NT2/D1 (cell line): ENCODE results near the gene SMPD3.
A peak's percentile ranks its signal among the peaks of the same experiment; 100 is the strongest.

Source experiments
- DNase-seq: peaks from one replicate; pipeline ENCODE4 v3.0.0-alpha.2; 2011; ENCODE audit warnings: low read depth, low spot score
- H3K27me3 ChIP-seq: 2 replicates; pipeline ENCODE4 v1.6.0; 2011; ENCODE audit warnings: mild to moderate bottlenecking; ENCODE audit not compliant: insufficient read length, insufficient read depth
- H3K36me3 ChIP-seq: 2 replicates; pipeline ENCODE4 v1.6.1; 2011; ENCODE audit warnings: mild to moderate bottlenecking, low read length, mixed read lengths; ENCODE audit not compliant: insufficient read depth, insufficient read length
- H3K4me1 ChIP-seq: 2 replicates; pipeline ENCODE4 v1.5.1; 2011; ENCODE audit not compliant: insufficient read depth, insufficient read length
- H3K4me3 ChIP-seq: 2 replicates; pipeline ENCODE4 v1.5.1; 2011; ENCODE audit warnings: low read depth; ENCODE audit not compliant: insufficient read length
- H3K9ac ChIP-seq: 2 replicates; pipeline ENCODE4 v1.6.0; 2011; ENCODE audit warnings: low read depth; ENCODE audit not compliant: insufficient read length
- H3K9me3 ChIP-seq: 2 replicates; pipeline ENCODE4 v1.5.1; 2011; ENCODE audit warnings: mild to moderate bottlenecking, low read length; ENCODE audit not compliant: insufficient read depth
- SUZ12 ChIP-seq: IDR thresholded peaks from 2 replicates; pipeline ENCODE4 v1.6.1; 2011; ENCODE audit not compliant: insufficient read length, insufficient read depth; ENCODE audit errors: extremely low read depth
- YY1 ChIP-seq: IDR thresholded peaks from 2 replicates; pipeline ENCODE4 v1.6.1; 2011; ENCODE audit not compliant: insufficient read length, insufficient read depth
- ZNF274 ChIP-seq: IDR thresholded peaks from 2 replicates; pipeline ENCODE4 v1.6.1; 2011; ENCODE audit warnings: mild to moderate bottlenecking, low read depth, low read length

SMPD3 gene

DNA sequence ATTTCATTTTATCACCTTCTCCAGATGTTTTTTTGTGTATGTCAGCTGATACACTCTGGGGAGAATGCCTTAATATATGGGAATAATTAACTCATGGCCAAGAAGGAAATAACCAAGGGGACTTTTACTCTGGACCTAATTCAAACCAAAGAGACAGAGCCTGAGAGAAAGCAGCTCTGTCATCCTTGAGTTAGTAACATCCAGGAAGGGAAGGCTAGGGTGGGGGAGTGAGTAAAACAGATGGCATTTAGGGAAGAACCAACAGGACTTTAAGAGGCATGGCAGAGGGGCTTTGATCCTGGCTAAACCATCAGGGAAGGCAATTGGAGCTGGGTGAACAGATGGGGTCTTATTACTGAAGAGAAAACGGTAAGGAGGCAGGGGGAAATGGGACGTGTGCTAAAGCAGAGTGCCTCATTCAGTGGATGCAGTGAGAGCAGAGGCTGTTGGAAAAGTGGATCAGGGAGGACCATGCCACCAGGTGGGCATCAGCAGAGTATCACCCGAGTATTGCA is 2.5 kb upstream of the SMPD3 start:
- Histone ChIP-seq H3K9ac (no peak overlapping the region), H3K27me3 (peaks cover 25% of the 10 kb centered on the region), H3K4me1 (peaks cover 15% of the 10 kb centered on the region), H3K36me3 (no peaks in the 10 kb centered on the region), H3K9me3 (no peaks in the 10 kb centered on the region), H3K4me3 (no peak overlapping the region)
- DNase-seq: no peak
- TF ChIP-seq SUZ12: no peak
- TF ChIP-seq YY1: no peak
- TF ChIP-seq ZNF274: no peak

DNA sequence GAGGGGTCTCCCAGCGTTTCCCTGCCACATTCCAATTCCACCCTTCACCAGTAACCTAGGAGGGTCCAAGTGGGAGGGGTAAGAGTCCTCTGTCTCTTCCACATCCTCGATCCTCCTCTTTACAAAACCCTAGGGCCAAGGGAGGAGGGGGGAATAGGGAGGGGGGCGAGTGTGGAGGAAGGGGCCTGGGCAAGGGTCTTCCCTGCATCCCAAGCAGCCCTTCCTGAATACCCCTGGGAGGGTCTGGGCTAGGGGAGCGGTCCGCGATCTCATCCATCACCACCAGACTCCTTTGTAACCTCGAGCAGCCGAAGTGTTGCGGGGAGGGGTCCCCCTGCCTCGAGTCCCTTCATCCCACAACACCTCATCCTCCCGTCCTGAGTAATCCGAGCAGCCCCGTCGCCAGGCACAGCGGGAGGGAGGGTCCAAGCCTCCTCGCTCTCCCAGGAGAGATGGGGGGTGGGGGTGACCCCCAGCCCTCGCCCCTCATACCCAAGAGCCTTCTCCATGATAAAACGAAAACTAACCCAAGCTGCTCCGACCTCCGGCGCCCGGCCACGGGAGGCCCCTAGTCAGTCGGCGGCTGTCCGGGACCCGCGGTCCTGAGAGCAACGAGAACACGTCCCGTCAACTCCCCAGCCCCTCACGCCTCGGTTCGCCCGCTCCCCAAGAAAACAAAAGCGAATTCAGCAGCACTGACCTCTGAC is 502 bp downstream of the SMPD3 start:
- no peak for DNase-seq
- peaks cover 35% of the 10 kb centered on the region for H3K27me3 ChIP-seq
- H3K9me3 ChIP-seq: no peaks in the 10 kb centered on the region
- H3K4me1 ChIP-seq: peaks cover 15% of the 10 kb centered on the region
- no peaks in the 10 kb centered on the region for H3K36me3 ChIP-seq
- TF ChIP-seq ZNF274 (no peak), YY1 (no peak), SUZ12 (peak; percentile 83)
- peak overlapping the region; percentile 27 for H3K4me3 ChIP-seq
- H3K9ac ChIP-seq: peak overlapping the region; percentile 25

DNA sequence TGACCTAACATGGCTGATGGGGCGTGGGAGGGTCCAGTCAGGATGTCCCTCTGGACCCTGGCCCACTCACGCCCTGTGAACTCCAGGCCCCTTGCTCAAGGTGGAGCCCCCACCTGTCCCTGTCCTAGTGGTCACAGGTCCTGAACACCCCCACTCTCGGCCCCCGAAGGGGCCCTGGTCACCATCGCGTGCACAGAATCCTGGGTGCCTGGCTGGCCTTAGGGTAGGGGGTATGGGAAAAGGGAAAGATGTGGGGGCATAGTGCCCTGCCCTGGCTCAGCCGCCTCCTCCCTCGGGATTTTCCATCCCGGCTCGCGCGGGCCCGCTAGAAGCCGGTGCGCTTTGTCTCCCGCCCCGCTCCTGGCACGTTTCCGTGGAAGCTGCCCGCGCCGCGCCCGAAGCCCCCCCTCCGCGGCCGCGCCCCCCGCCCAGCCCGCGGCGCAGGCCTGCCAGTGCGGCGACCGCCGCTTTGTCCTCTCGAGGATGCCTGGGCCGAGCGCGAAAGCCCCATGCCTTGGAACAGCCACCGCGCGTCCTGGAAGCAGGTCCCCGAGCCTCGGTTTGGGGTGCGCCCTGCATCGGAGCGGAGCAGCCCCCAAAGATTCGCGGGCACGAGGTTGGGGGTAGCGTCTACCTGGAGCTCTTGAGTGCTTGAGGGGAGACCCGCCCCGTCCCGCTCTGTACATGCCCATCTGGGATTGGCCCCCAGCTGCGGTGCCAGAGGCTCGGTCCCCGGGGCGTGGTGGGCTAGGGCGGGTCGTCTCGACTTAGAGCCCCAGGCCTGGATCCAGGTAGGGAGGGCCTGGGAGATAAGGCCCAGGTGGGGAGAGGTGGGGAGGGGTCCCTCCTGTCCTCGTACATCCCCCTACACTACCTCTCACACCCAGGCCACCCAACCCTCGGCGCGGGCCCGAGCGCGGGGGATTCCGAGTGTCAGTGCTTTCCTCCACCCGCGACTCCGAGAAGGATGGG is 1.3 kb downstream of the SMPD3 start:
- Histone ChIP-seq H3K4me3 (no peak overlapping the region), H3K27me3 (peaks cover 35% of the 10 kb centered on the region), H3K36me3 (no peaks in the 10 kb centered on the region), H3K9ac (no peak overlapping the region), H3K4me1 (peaks cover 15% of the 10 kb centered on the region), H3K9me3 (no peaks in the 10 kb centered on the region)
- TF ChIP-seq ZNF274: no peak
- no peak for TF ChIP-seq SUZ12
- no peak for TF ChIP-seq YY1
- no peak for DNase-seq

DNA sequence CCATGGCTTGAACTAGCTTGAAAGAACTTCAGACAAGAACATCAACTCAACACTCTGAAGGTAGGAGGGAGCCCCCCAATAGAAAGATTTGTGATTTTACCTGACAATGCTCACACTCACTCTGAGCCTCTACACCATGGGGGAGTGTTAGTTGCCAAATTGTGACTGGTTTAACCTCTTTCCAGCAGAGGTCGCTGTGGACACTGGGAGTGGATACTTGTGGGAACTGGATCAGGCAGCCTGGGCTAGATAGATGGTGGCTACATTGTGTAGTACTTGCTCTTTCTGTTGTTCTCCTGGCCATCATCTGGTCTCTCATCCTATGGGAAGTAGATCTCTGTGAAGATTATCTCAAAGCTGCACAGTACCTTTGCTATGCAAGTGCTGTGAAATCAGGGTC is 2.9 kb downstream of the SMPD3 start:
- Histone ChIP-seq H3K4me3 (no peak overlapping the region), H3K4me1 (peaks cover 15% of the 10 kb centered on the region), H3K27me3 (peaks cover 35% of the 10 kb centered on the region), H3K9me3 (no peaks in the 10 kb centered on the region), H3K36me3 (no peaks in the 10 kb centered on the region), H3K9ac (no peak overlapping the region)
- peak; percentile 84 for DNase-seq
- no peak for TF ChIP-seq ZNF274
- no peak for TF ChIP-seq SUZ12
- TF ChIP-seq YY1: no peak

DNA sequence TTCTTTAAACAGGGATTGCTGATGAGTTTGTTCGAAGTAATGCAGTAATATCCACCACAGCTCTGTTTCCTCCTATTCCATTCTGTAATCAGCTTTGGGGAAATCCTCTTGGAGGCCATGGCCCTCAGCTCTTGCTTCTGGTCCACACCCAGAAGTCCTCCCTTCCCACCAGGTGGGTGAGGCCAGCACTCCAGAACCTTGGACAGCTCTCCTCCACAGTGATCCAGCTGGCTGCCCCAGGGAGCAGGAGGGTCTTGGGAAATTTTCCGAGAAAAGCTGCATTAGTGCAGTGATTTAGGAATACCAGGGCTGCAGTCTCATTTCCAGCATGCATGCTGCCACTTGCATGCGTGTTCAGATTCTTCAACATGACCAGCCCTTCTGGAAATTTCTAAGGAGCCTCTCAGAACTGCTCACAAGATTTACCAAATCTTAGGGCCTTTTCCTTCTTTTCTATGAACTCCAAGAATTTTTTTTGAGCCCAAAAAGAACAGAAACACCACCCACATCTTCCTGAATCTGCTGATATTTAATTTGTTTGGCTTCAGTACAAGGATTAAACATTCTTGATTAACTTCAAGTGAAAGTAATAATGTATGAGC is 4.2 kb downstream of the SMPD3 start:
- Histone ChIP-seq H3K4me3 (no peak overlapping the region), H3K9me3 (no peaks in the 10 kb centered on the region), H3K4me1 (peaks cover 15% of the 10 kb centered on the region), H3K27me3 (peaks cover 35% of the 10 kb centered on the region), H3K9ac (no peak overlapping the region), H3K36me3 (no peaks in the 10 kb centered on the region)
- DNase-seq: peak; percentile 48
- TF ChIP-seq ZNF274 (no peak), YY1 (no peak), SUZ12 (no peak)

DNA sequence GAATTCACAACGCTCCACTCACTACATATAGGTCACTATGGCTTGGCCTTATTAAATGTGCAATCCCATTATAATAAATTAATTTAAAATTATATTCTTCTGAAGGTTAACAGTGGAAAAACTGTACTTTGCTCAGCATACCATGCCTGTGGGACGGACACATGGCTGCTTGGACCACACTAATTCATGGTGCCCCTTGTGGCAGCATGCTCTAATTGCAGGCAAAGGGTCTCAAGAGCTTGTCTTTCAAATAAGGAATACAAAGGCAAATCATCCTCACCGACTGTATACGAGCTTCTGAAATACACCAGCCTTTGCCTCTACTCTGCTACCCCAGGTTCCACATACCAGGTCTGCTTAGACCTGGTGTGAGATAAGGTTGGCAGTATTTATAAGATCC is 11.7 kb downstream of the SMPD3 start:
- no peak overlapping the region for H3K9ac ChIP-seq
- no peaks in the 10 kb centered on the region for H3K4me1 ChIP-seq
- H3K4me3 ChIP-seq: no peak overlapping the region
- TF ChIP-seq ZNF274: no peak
- TF ChIP-seq SUZ12: no peak
- no peak for TF ChIP-seq YY1
- peak; percentile 47 for DNase-seq
- H3K27me3 ChIP-seq: no peaks in the 10 kb centered on the region
- peaks cover 20% of the 10 kb centered on the region for H3K9me3 ChIP-seq
- no peaks in the 10 kb centered on the region for H3K36me3 ChIP-seq
